HepG2 (cell line): ENCODE results near the gene SCGB1D2. TPM values are rescaled to one million over a fixed set of nuclear protein-coding genes. Genes with fewer than 3 reads are reported as not detected.

Experiments
- ATAC-seq: fragments of 200-7000 bp; cut with Tn5 transposase; 3 replicates; pipeline ENCODE4 v1.9.1; 2020; ENCODE audit warnings: mild to moderate bottlenecking, moderate library complexity
- BruUV-seq: library from RNA; stranded (reverse); fragments of 400-500 nt; replicated peaks from 2 replicates; lab custom pipeline; 2021; lab: Mats Ljungman, UMichigan
- CTCF ChIA-PET: fragments of 300-600 bp; formaldehyde crosslinking; extraction: SDS; loops from one replicate; lab custom pipeline; 2021; ENCODE audit warnings: low total read pairs, inconsistent platforms, low intra/inter-chr PET ratio; lab: Yijun Ruan, JAX
- POLR2A ChIA-PET: fragments of 350-600 bp; sonication (Branson Sonifier 250); formaldehyde crosslinking; loops from one replicate; lab custom pipeline; 2020; ENCODE audit warnings: antibody characterized with exemption, inconsistent platforms; lab: Yijun Ruan, JAX
- DNase-seq: peaks from one replicate; pipeline ENCODE4 v3.0.0-alpha.2; 2015; ENCODE audit warnings: low spot score
- FAIRE-seq: peaks from 3 replicates; lab custom pipeline; 2011; peaks lifted over from hg19 to GRCh38; lab: Jason Lieb, UNC
- H2AFZ ChIP-seq: one replicate; pipeline ENCODE4 v1.6.1; 2011; ENCODE audit warnings: low read length, inconsistent platforms
- H3K27ac ChIP-seq: fragments of 300-600 bp; 3 replicates; pipeline ENCODE4 v1.8.0; 2011; ENCODE audit warnings: mixed run types, mild to moderate bottlenecking, mixed read lengths, low read length, inconsistent platforms; ENCODE audit not compliant: insufficient read depth; ENCODE audit errors: extremely low read length
- H3K27me3 ChIP-seq, 2 experiments: fragments of 200-600 bp in 1 of 2; 2 replicates in 1 of 2; 3 replicates in 1 of 2; pipeline versions ENCODE4 v1.6.0 to v1.8.0; 2011; ENCODE audit warnings: low read length in 2 of 2, mild to moderate bottlenecking in 2 of 2, moderate library complexity in 2 of 2, inconsistent platforms in 1 of 2; ENCODE audit not compliant: insufficient read depth in 2 of 2, control insufficient read depth in 1 of 2
- H3K36me3 ChIP-seq, 2 experiments: fragments of 200-600 bp in 1 of 2; replicated peaks in 1 of 2; 2 replicates in 1 of 2; 3 replicates in 1 of 2; pipeline versions ENCODE4 v1.5.1 to v1.8.0; 2011; ENCODE audit warnings: low read length in 2 of 2, inconsistent platforms in 1 of 2; ENCODE audit not compliant: insufficient read depth in 2 of 2, control insufficient read depth in 1 of 2
- H3K4me1 ChIP-seq: 2 replicates; pipeline ENCODE4 v1.5.1; 2012; ENCODE audit warnings: low read length, inconsistent platforms; ENCODE audit not compliant: insufficient read depth
- H3K4me2 ChIP-seq: 2 replicates; pipeline ENCODE4 v1.6.0; 2011; ENCODE audit warnings: low read depth, low read length, inconsistent platforms
- H3K4me3 ChIP-seq, 3 experiments: fragments of 200-600 bp in 1 of 3; sonication (generic), shearing (Covaris generic) in 1 of 3; replicated peaks in 1 of 3; 2 replicates each; pipeline ENCODE4 v1.5.1; 2011 to 2016; ENCODE audit warnings: low read length in 3 of 3, inconsistent platforms in 2 of 3, low read depth in 2 of 3, mild to moderate bottlenecking in 2 of 3, control low read depth in 1 of 3, mixed read lengths in 1 of 3; ENCODE audit not compliant: insufficient read depth in 1 of 3
- H3K79me2 ChIP-seq: one replicate; pipeline ENCODE4 v1.6.1; 2011; ENCODE audit warnings: low read length, inconsistent platforms; ENCODE audit not compliant: insufficient read depth
- H3K9ac ChIP-seq: 2 replicates; pipeline ENCODE4 v1.6.0; 2011; ENCODE audit warnings: mild to moderate bottlenecking, low read depth, low read length, inconsistent platforms; ENCODE audit not compliant: insufficient read depth
- H3K9me3 ChIP-seq: 2 replicates; pipeline ENCODE4 v1.5.1; 2012; ENCODE audit warnings: mild to moderate bottlenecking, low read length
- H4K20me1 ChIP-seq: 2 replicates; pipeline ENCODE4 v1.6.0; 2011; ENCODE audit warnings: inconsistent platforms, mild to moderate bottlenecking, low read length, moderate library complexity; ENCODE audit not compliant: insufficient read depth
- HBP1 ChIP-seq: IDR thresholded peaks from 2 replicates; pipeline ENCODE4 v1.6.1; 2016; ENCODE audit warnings: low read depth, control low read depth
- IRF9 ChIP-seq: sonication (generic); formaldehyde crosslinking; IDR thresholded peaks from 2 replicates; pipeline ENCODE4 v1.8.0; 2022; ENCODE audit warnings: missing genetic modification reagents, mild to moderate bottlenecking, borderline replicate concordance
- MIER2 ChIP-seq: IDR thresholded peaks from 2 replicates; pipeline ENCODE4 v1.6.1; 2016; ENCODE audit warnings: missing biosample characterization, missing genetic modification reagents
- RAD21 ChIP-seq: fragments of 450-650 bp; formaldehyde crosslinking; IDR thresholded peaks from 2 replicates; pipeline ENCODE4 v1.5.0; 2020; ENCODE audit warnings: mild to moderate bottlenecking
- REST ChIP-seq, 2 experiments: IDR thresholded peaks; 2 replicates each; pipeline ENCODE4 v1.6.1; 2011 to 2012; ENCODE audit warnings: low read length in 2 of 2, borderline replicate concordance in 1 of 2, low read depth in 1 of 2, mild to moderate bottlenecking in 1 of 2, moderate library complexity in 1 of 2
- SMC3 ChIP-seq: IDR thresholded peaks from 2 replicates; pipeline ENCODE4 v1.6.1; 2011; ENCODE audit warnings: low read length, improper control_type of control experiment
- SP4 ChIP-seq: sonication (generic); formaldehyde crosslinking; IDR thresholded peaks from 2 replicates; pipeline ENCODE4 v1.8.1; 2023; ENCODE audit warnings: mild to moderate bottlenecking, missing genetic modification reagents
- STAG1 ChIP-seq: sonication (generic); formaldehyde crosslinking; IDR thresholded peaks from 2 replicates; pipeline ENCODE4 v1.4.0; 2020; ENCODE audit warnings: missing genetic modification reagents
- YY1 ChIP-seq: IDR thresholded peaks from 2 replicates; pipeline ENCODE4 v1.6.1; 2011; ENCODE audit warnings: low read length, low read depth, moderate library complexity, mild to moderate bottlenecking; ENCODE audit not compliant: insufficient read depth, insufficient replicate concordance
- ZBTB8A ChIP-seq: sonication (generic); formaldehyde crosslinking; IDR thresholded peaks from 2 replicates; pipeline ENCODE4 v1.4.0; 2020; ENCODE audit warnings: mild to moderate bottlenecking, low read depth, missing genetic modification reagents, borderline replicate concordance
- ZNF879 ChIP-seq: sonication (generic); formaldehyde crosslinking; IDR thresholded peaks from 2 replicates; pipeline ENCODE4 v1.8.1; 2023; ENCODE audit warnings: missing genetic modification reagents
- WGBS: methylation state at CpG from one replicate; pipeline ENCODE4 v1.1.6; 2017; ENCODE audit warnings: low lambda C conversion rate; 5-methylcytosine and 5-hydroxymethylcytosine counted together
- in situ Hi-C: cut with HindIII; loops from 2 replicates; pipeline ENCODE4 v1.10.0; 2017; ENCODE audit warnings: low pct_unique_long_range_greater_than_20kb; ENCODE audit not compliant: extremely low pct_ligation_motif_present
- intact Hi-C: fragments of 100-400 bp; cut with micrococcal nuclease; formaldehyde crosslinking; loops from one replicate; pipeline ENCODE4 v1.10.0; 2022; ENCODE audit not compliant: unreplicated experiment
- polyA plus RNA-seq, 8 experiments: library from polyadenylated mRNA; depleted of rRNA in 3 of 8; stranded (reverse) in 7 of 8; unstranded in 1 of 8; fragments of >200 nt; fragmentation: Illumina TruSeq in 4 of 8; extraction: Trizol in 4 of 8; gene quantifications; 2 replicates each; pipeline versions ENCODE4 v1.2.1 to v1.2.3, GENCODE V29; 2011 to 2016; ENCODE audit warnings: low read depth in 4 of 8, missing spikeins in 1 of 8, mixed read lengths in 1 of 8; ENCODE audit not compliant: insufficient read depth in 1 of 8
- total RNA-seq, 5 experiments: library from RNA; depleted of rRNA; stranded (reverse); fragments of >200 nt; fragmentation: Illumina TruSeq; extraction: Trizol; gene quantifications; 2 replicates each; pipeline ENCODE4 v1.2.3, GENCODE V29; 2016; ENCODE audit warnings: low read depth in 1 of 5
- TF ChIP-seq, protein P1 (sequence below): sonication (generic); formaldehyde crosslinking; IDR thresholded peaks from 2 replicates; pipeline ENCODE4 v1.5.0; 2020; ENCODE audit warnings: mild to moderate bottlenecking, missing genetic modification reagents
- TF ChIP-seq, protein P2 (sequence below): sonication (generic); formaldehyde crosslinking; IDR thresholded peaks from 2 replicates; pipeline ENCODE4 v1.5.0; 2020; ENCODE audit warnings: mild to moderate bottlenecking, missing genetic modification reagents, moderate library complexity

The SCGB1D2 gene
- total and polyA plus RNA-seq, 2 of the 13 experiments (the other 11 are each of a cell fraction or from before 2014, with no cell fraction given), result not detected

DNA sequence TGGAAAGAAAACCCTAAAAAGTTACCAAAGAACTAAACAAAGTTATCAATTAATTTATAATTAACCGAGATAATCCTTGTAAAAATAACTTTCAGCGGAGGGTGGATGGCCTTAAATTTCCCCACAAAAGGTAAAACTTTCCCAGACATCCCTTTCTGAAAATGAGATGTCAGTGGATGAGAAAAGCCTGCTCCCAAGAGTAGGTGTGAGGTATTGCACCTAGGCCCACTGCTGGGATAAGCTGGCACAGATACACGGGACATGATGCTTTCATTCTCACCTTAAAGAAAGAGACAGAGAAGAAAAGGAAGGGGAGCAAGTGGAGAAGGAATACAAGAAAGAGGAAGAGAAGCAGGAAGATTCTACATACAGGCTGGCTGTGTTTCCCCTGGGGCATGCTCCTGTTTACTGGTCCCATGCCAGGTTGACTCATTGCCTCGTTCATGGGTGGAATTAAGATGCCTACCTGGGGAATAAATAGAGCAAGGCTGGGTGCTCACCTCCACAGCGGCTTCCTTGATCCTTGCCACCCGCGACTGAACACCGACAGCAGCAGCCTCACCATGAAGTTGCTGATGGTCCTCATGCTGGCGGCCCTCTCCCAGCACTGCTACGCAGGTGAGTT is 27.7 kb downstream of the SCGB1D2 start, which contains the start of gene SCGB2A2:
TSS of gene SCGB2A2 (plus strand) at position 505 of the 625 bp plus-strand sequence. CDS start at position 564, 59 bp downstream.
- TF ChIP-seq SP4 (CRISPR knock-in tag) (no peak), IRF9 (no peak), RAD21 (CRISPR knock-in tag) (peak; percentile 69), STAG1 (CRISPR knock-in tag) (peak; percentile 76), MIER2 (CRISPR knock-in tag) (peak; percentile 24; the same call in 1 of the 2 replicates), SMC3 (peak; percentile 81), HBP1 (CRISPR knock-in tag) (no peak), REST (IDR thresholded peaks at IDR 0.05; ENCODE audit: borderline replicate concordance in 1 of 2, low read depth in 1 of 2, low read length in 2 of 2) (0 out of 4 replicates have a peak, but pooled peaks of 1 of the 2 experiments have one; percentile 14), ZNF879 (CRISPR knock-in tag) (no peak), ZBTB8A (CRISPR knock-in tag) (no peak), YY1 (no peak)
- TF ChIP-seq, protein P1, sequence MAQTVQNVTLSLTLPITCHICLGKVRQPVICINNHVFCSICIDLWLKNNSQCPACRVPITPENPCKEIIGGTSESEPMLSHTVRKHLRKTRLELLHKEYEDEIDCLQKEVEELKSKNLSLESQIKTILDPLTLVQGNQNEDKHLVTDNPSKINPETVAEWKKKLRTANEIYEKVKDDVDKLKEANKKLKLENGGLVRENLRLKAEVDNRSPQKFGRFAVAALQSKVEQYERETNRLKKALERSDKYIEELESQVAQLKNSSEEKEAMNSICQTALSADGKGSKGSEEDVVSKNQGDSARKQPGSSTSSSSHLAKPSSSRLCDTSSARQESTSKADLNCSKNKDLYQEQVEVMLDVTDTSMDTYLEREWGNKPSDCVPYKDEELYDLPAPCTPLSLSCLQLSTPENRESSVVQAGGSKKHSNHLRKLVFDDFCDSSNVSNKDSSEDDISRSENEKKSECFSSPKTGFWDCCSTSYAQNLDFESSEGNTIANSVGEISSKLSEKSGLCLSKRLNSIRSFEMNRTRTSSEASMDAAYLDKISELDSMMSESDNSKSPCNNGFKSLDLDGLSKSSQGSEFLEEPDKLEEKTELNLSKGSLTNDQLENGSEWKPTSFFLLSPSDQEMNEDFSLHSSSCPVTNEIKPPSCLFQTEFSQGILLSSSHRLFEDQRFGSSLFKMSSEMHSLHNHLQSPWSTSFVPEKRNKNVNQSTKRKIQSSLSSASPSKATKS (CRISPR knock-in tag), result no peak
- TF ChIP-seq, protein P2, sequence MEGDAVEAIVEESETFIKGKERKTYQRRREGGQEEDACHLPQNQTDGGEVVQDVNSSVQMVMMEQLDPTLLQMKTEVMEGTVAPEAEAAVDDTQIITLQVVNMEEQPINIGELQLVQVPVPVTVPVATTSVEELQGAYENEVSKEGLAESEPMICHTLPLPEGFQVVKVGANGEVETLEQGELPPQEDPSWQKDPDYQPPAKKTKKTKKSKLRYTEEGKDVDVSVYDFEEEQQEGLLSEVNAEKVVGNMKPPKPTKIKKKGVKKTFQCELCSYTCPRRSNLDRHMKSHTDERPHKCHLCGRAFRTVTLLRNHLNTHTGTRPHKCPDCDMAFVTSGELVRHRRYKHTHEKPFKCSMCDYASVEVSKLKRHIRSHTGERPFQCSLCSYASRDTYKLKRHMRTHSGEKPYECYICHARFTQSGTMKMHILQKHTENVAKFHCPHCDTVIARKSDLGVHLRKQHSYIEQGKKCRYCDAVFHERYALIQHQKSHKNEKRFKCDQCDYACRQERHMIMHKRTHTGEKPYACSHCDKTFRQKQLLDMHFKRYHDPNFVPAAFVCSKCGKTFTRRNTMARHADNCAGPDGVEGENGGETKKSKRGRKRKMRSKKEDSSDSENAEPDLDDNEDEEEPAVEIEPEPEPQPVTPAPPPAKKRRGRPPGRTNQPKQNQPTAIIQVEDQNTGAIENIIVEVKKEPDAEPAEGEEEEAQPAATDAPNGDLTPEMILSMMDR (CRISPR knock-in tag), result peak; percentile 58
- Histone ChIP-seq H3K4me2 (no peak within 1 kb of the TSS), H2AFZ (no peak within 1 kb of the TSS), H3K27ac (no peak within 1 kb of the TSS), H3K79me2 (no peaks in the 10 kb centered on the region), H4K20me1 (no peaks in the 10 kb centered on the region), H3K36me3 (no peaks in the 10 kb centered on the region), H3K4me3 (no peak within 1 kb of the TSS), H3K27me3 (peaks cover 2 to 8% of the 10 kb centered on the region in 2 experiments; a peak in 2 of 5 replicates), H3K9ac (no peak within 1 kb of the TSS), H3K4me1 (peaks cover 41% of the 10 kb centered on the region), H3K9me3 (no peaks in the 10 kb centered on the region)
- in situ Hi-C loops, result no loop called here
- ChIA-PET POLR2A (no interaction called here), CTCF (interaction anchor here (0.7 to 1.7 kb wide), 2 partner anchors 24 to 52 kb away, joined by 4 to 9 read pairs; no protein-coding TSS in a partner anchor)
- intact Hi-C loops, result loop anchor here (1.0 kb wide), 1 partner anchor 24 kb away; no protein-coding TSS in a partner anchor
- DNase-seq (no peak), ATAC-seq (peak; percentile 79), FAIRE-seq (no peak)
- WGBS, result 15% methylated on average over 4 of the region's 10 CpGs
- no TSS peak for BruUV-seq
